H1 (cell line): Measurements from ENCODE around the gene ADCY3. TPM values are rescaled to one million over a fixed set of nuclear protein-coding genes. Genes with fewer than 3 reads are reported as not detected.

Source experiments
- CTCF ChIA-PET: fragments of 300-600 bp; sonication (Branson Sonifier 250); formaldehyde crosslinking; loops from one replicate; lab custom pipeline; 2021; ENCODE audit not compliant: partially characterized antibody; lab: Charles Lee
- POLR2A ChIA-PET: fragments of 300-600 bp; sonication (Branson Sonifier 250); formaldehyde crosslinking; loops from one replicate; lab custom pipeline; 2021; ENCODE audit warnings: inconsistent platforms; ENCODE audit not compliant: partially characterized antibody; lab: Charles Lee
- DNase-seq, 2 experiments: peaks; one replicate each; pipeline versions ENCODE4 v3.0.0 to v3.0.0-alpha.2; 2010 to 2022; ENCODE audit warnings: low spot score in 2 of 2, low read depth in 1 of 2, mixed read lengths in 1 of 2
- FAIRE-seq: peaks from 2 replicates; lab custom pipeline; 2011; peaks lifted over from hg19 to GRCh38; lab: Jason Lieb, UNC
- H2AFZ ChIP-seq: 2 replicates; pipeline ENCODE4 v1.8.1; 2012; ENCODE audit warnings: low read length, inconsistent platforms
- H2AK5ac ChIP-seq: 2 replicates; pipeline ENCODE4 v1.6.1; 2013; ENCODE audit warnings: low read depth, low read length
- H2BK120ac ChIP-seq: replicated peaks from 2 replicates; pipeline ENCODE3; 2013; ENCODE audit warnings: low read depth, low read length, inconsistent platforms
- H2BK12ac ChIP-seq: 2 replicates; pipeline ENCODE4 v1.6.1; 2013; ENCODE audit warnings: low read depth, low read length
- H2BK15ac ChIP-seq: 2 replicates; pipeline ENCODE4 v1.6.1; 2013; ENCODE audit warnings: low read length
- H2BK20ac ChIP-seq: 2 replicates; pipeline ENCODE4 v1.6.1; 2013; ENCODE audit warnings: low read length
- H2BK5ac ChIP-seq: 2 replicates; pipeline ENCODE4 v1.6.1; 2013; ENCODE audit warnings: low read depth, low read length
- H3K14ac ChIP-seq: 2 replicates; pipeline ENCODE4 v1.6.1; 2013; ENCODE audit warnings: inconsistent platforms; ENCODE audit not compliant: insufficient read length
- H3K18ac ChIP-seq: 2 replicates; pipeline ENCODE4 v1.6.1; 2013; ENCODE audit warnings: low read length; ENCODE audit errors: extremely low read depth
- H3K23ac ChIP-seq: 2 replicates; pipeline ENCODE4 v1.6.1; 2013; ENCODE audit warnings: inconsistent platforms; ENCODE audit not compliant: insufficient read length
- H3K23me2 ChIP-seq: 2 replicates; pipeline ENCODE4 v1.6.1; 2013; ENCODE audit warnings: low read depth, low read length
- H3K27ac ChIP-seq: 2 replicates; pipeline ENCODE4 v1.6.1; 2011; ENCODE audit warnings: low read depth, low read length, inconsistent platforms
- H3K27me3 ChIP-seq, 4 experiments: replicated peaks in 1 of 4; 1 replicate in 1 of 4; 2 replicates in 3 of 4; pipeline versions ENCODE4 v1.6.1 to v1.8.1; 2011 to 2013; ENCODE audit warnings: low read length in 3 of 4, mild to moderate bottlenecking in 3 of 4, inconsistent platforms in 2 of 4, mixed read lengths in 2 of 4, moderate library complexity in 1 of 4; ENCODE audit not compliant: control insufficient read depth in 3 of 4, insufficient read depth in 3 of 4; ENCODE audit errors: extremely low read depth in 1 of 4
- H3K36me3 ChIP-seq, 4 experiments: 2 replicates each; pipeline versions ENCODE4 v1.6.1 to v1.8.1; 2011 to 2013; ENCODE audit warnings: mild to moderate bottlenecking in 4 of 4, low read length in 3 of 4, moderate library complexity in 2 of 4, control low read depth in 1 of 4, inconsistent platforms in 1 of 4; ENCODE audit not compliant: insufficient read depth in 4 of 4, control insufficient read depth in 2 of 4
- H3K4ac ChIP-seq: replicated peaks from 2 replicates; pipeline ENCODE3; 2013; ENCODE audit warnings: low read length, low read depth, mixed read lengths, inconsistent platforms; ENCODE audit not compliant: insufficient read length
- H3K4me1 ChIP-seq, 4 experiments: replicated peaks in 1 of 4; 1 replicate in 1 of 4; 2 replicates in 3 of 4; pipeline versions ENCODE4 v1.6.1 to v1.8.1; 2011 to 2013; ENCODE audit warnings: low read length in 3 of 4, inconsistent platforms in 2 of 4, mixed read lengths in 1 of 4; ENCODE audit not compliant: insufficient read depth in 4 of 4, control insufficient read depth in 3 of 4
- H3K4me2 ChIP-seq, 2 experiments: 2 replicates each; pipeline versions ENCODE4 v1.6.1 to v1.8.1; 2011 to 2013; ENCODE audit warnings: low read depth in 2 of 2, low read length in 2 of 2, control low read depth in 1 of 2, inconsistent platforms in 1 of 2, mild to moderate bottlenecking in 1 of 2; ENCODE audit not compliant: insufficient read depth in 1 of 2
- H3K4me3 ChIP-seq, 4 experiments: fragments of 200-600, 300-600 bp in 1 of 4; sonication (generic), shearing (Covaris generic), sonication (Bioruptor Twin) in 1 of 4; 2 replicates each; pipeline versions ENCODE4 v1.5.1 to v1.8.1; 2011 to 2016; ENCODE audit warnings: low read length in 4 of 4, low read depth in 3 of 4, control low read depth in 2 of 4, inconsistent platforms in 2 of 4, mild to moderate bottlenecking in 2 of 4, mixed read lengths in 1 of 4, moderate library complexity in 1 of 4; ENCODE audit not compliant: insufficient read depth in 2 of 4; ENCODE audit errors: extremely low read depth in 1 of 4
- H3K56ac ChIP-seq: replicated peaks from 2 replicates; pipeline ENCODE3; 2013; ENCODE audit warnings: low read depth, mild to moderate bottlenecking, mixed read lengths, low read length, inconsistent platforms; ENCODE audit not compliant: insufficient read length
- H3K79me1 ChIP-seq: 2 replicates; pipeline ENCODE4 v1.6.1; 2013; ENCODE audit warnings: low read depth, low read length, control low read depth
- H3K79me2 ChIP-seq, 2 experiments: 2 replicates each; pipeline versions ENCODE4 v1.6.1 to v1.8.1; 2012 to 2013; ENCODE audit warnings: low read length in 2 of 2, mild to moderate bottlenecking in 2 of 2, inconsistent platforms in 1 of 2; ENCODE audit not compliant: insufficient read depth in 2 of 2, control insufficient read depth in 1 of 2
- H3K9ac ChIP-seq, 4 experiments: replicated peaks in 1 of 4; 1 replicate in 1 of 4; 2 replicates in 3 of 4; pipeline versions ENCODE4 v1.6.1 to v1.8.1; 2011 to 2013; ENCODE audit warnings: low read depth in 3 of 4, low read length in 3 of 4, control low read depth in 2 of 4, mild to moderate bottlenecking in 2 of 4, moderate library complexity in 2 of 4, inconsistent platforms in 1 of 4; ENCODE audit errors: extremely low read depth in 1 of 4
- H3K9me3 ChIP-seq, 2 experiments: 2 replicates each; pipeline versions ENCODE4 v1.6.1 to v1.8.1; 2012 to 2013; ENCODE audit warnings: mild to moderate bottlenecking in 2 of 2, moderate library complexity in 2 of 2, control low read depth in 1 of 2, inconsistent platforms in 1 of 2, low read depth in 1 of 2, low read length in 1 of 2, mixed read lengths in 1 of 2; ENCODE audit not compliant: insufficient read depth in 2 of 2
- H4K20me1 ChIP-seq, 2 experiments: replicated peaks in 1 of 2; 2 replicates each; pipeline versions ENCODE3 to v1.8.1; 2011 to 2013; ENCODE audit warnings: inconsistent platforms in 2 of 2, low read length in 2 of 2, mild to moderate bottlenecking in 1 of 2; ENCODE audit not compliant: insufficient read depth in 2 of 2, control insufficient read depth in 1 of 2
- H4K5ac ChIP-seq: 2 replicates; pipeline ENCODE4 v1.6.1; 2013; ENCODE audit warnings: low read length, low read depth, mixed read lengths, inconsistent platforms; ENCODE audit not compliant: insufficient read length
- H4K8ac ChIP-seq: 2 replicates; pipeline ENCODE4 v1.8.0; 2013; ENCODE audit warnings: mild to moderate bottlenecking, moderate library complexity, low read length, inconsistent platforms; ENCODE audit not compliant: insufficient read depth; ENCODE audit errors: extremely low read depth
- H4K91ac ChIP-seq: replicated peaks from 2 replicates; pipeline ENCODE3; 2013; ENCODE audit warnings: low read length, mixed read lengths, inconsistent platforms; ENCODE audit not compliant: insufficient read length
- BRCA1 ChIP-seq: IDR thresholded peaks from 2 replicates; pipeline ENCODE4 v1.6.1; 2012; ENCODE audit warnings: low read depth, low read length, improper control_type of control experiment
- EGR1 ChIP-seq: IDR thresholded peaks from 2 replicates; pipeline ENCODE4 v1.6.1; 2011; ENCODE audit warnings: low read depth, low read length, borderline replicate concordance
- HDAC2 ChIP-seq, 2 experiments: fragments of 300-600 bp in 1 of 2; sonication (generic) in 1 of 2; IDR thresholded peaks; 2 replicates each; pipeline ENCODE4 v1.6.1; 2011 to 2012; ENCODE audit warnings: low read depth in 2 of 2, low read length in 2 of 2, mild to moderate bottlenecking in 2 of 2, moderate library complexity in 2 of 2, borderline replicate concordance in 1 of 2, inconsistent platforms in 1 of 2
- KDM4A ChIP-seq: IDR thresholded peaks from one replicate; pipeline ENCODE4 v1.7.1; 2012; ENCODE audit warnings: low read depth, mild to moderate bottlenecking, moderate library complexity, low read length, inconsistent platforms; ENCODE audit not compliant: severe bottlenecking
- NRF1 ChIP-seq: IDR thresholded peaks from 2 replicates; pipeline ENCODE4 v1.6.1; 2011; ENCODE audit warnings: mild to moderate bottlenecking, low read depth, low read length, improper control_type of control experiment
- POLR2A ChIP-seq, 2 experiments: IDR thresholded peaks; 1 replicate in 1 of 2; 2 replicates in 1 of 2; pipeline ENCODE4 v1.6.1; 2011; ENCODE audit warnings: low read depth in 2 of 2, low read length in 2 of 2, mild to moderate bottlenecking in 2 of 2; ENCODE audit errors: control extremely low read depth in 1 of 2
- POLR2AphosphoS5 ChIP-seq: IDR thresholded peaks from 2 replicates; pipeline ENCODE4 v1.6.1; 2011; ENCODE audit warnings: low read depth, low read length
- POU5F1 ChIP-seq: IDR thresholded peaks from 2 replicates; pipeline ENCODE4 v1.6.1; 2011; ENCODE audit warnings: low read depth, mild to moderate bottlenecking, low read length, moderate library complexity
- RFX5 ChIP-seq: IDR thresholded peaks from 2 replicates; pipeline ENCODE4 v1.6.1; 2011; ENCODE audit warnings: low read depth, low read length, improper control_type of control experiment, borderline replicate concordance
- RNF2 ChIP-seq: fragments of 200-900, 300-1000 bp; sonication (generic); IDR thresholded peaks from 2 replicates; pipeline ENCODE4 v1.7.1; 2016; ENCODE audit warnings: borderline replicate concordance, low read depth, mild to moderate bottlenecking, antibody characterized with exemption, low read length; ENCODE audit not compliant: poor library complexity, severe bottlenecking; ENCODE audit errors: missing control alignments
- RXRA ChIP-seq: IDR thresholded peaks from 2 replicates; pipeline ENCODE4 v1.6.1; 2011; ENCODE audit warnings: low read depth, mild to moderate bottlenecking, low read length, moderate library complexity; ENCODE audit not compliant: insufficient read depth
- WGBS, 2 experiments: shearing (Covaris generic) in 1 of 2; methylation state at CpG; one replicate each; pipeline versions ENCODE4 v1.1.6 to v1.1.7; 2013 to 2015; ENCODE audit warnings: low lambda C conversion rate in 2 of 2, mixed read lengths in 2 of 2, inconsistent platforms in 1 of 2, low coverage in 1 of 2, missing lambda C conversion rate in 1 of 2; ENCODE audit not compliant: insufficient replicate concordance in 2 of 2, insufficient coverage in 1 of 2, insufficient read length in 1 of 2; ENCODE audit errors: extremely low coverage in 1 of 2, missing lambda C conversion rate in 1 of 2; 5-methylcytosine and 5-hydroxymethylcytosine counted together
- polyA plus RNA-seq, 7 experiments: library from polyadenylated mRNA; depleted of rRNA in 3 of 7; stranded (reverse) in 5 of 7; unstranded in 2 of 7; fragments of >200 nt in 5 of 7; fragments of 200-250 nt in 2 of 7; gene quantifications; 1 replicate in 5 of 7; 2 replicates in 1 of 7; 4 replicates in 1 of 7; pipeline versions ENCODE4 v1.2.1 to v1.2.3, GENCODE V29; 2011 to 2013; ENCODE audit warnings: missing spikeins in 2 of 7, mixed read lengths in 2 of 7
- total RNA-seq: library from RNA; stranded (reverse); fragmentation: NEBNext Ultra II Directional; extraction: Animal tissue kit (Norgen Biotek cat#: 25700); gene quantifications from 2 replicates; pipeline ENCODE4 v1.2.1, GENCODE V29; 2021

ADCY3 gene
- total and polyA plus RNA-seq, 2 of the 8 experiments (the other 6 are each of a cell fraction or from before 2014, with no cell fraction given), result 45.1 to 52.9 TPM

- H2BK5ac ChIP-seq, result no peak overlapping the region
- H3K23me2 ChIP-seq, result no peaks in the 10 kb centered on the region; the same call in 1 of the 2 replicates
- H3K4me3 ChIP-seq, result no peak overlapping the region
- H4K91ac ChIP-seq, result no peak overlapping the region
- FAIRE-seq (no peak), DNase-seq (no peak)
- H3K36me3 ChIP-seq, result no peaks in the 10 kb centered on the region
- H2BK12ac ChIP-seq, result no peak overlapping the region
- H3K27me3 ChIP-seq, result no peaks in the 10 kb centered on the region
- 85% methylated on average over 5 of the region's 5 CpGs; no CpG with 5 or more reads in 1 of the 2 experiments for WGBS, 2 experiments
- no peak overlapping the region for H3K56ac ChIP-seq
- H3K18ac ChIP-seq, result no peak overlapping the region
- CTCF ChIA-PET, result no interaction called here
- no peak overlapping the region for H3K9ac ChIP-seq
- peaks cover 0 to 8% (median under 1%) of the 10 kb centered on the region in 4 experiments; a peak in 2 of 7 replicates for H3K4me1 ChIP-seq
- no peak overlapping the region for H3K4ac ChIP-seq
- H3K14ac ChIP-seq, result no peak overlapping the region
- no peak overlapping the region for H2BK120ac ChIP-seq
- POLR2A ChIA-PET, result interaction anchor here (0.9 kb wide), 1 partner anchor 335 kb away, joined by 3 read pairs; no protein-coding TSS in a partner anchor
- no peak overlapping the region for H2BK15ac ChIP-seq
- no peak overlapping the region for H2AK5ac ChIP-seq
- peaks cover 0 to 2% of the 10 kb centered on the region in 2 experiments for H4K20me1 ChIP-seq
- no peak overlapping the region for H4K5ac ChIP-seq
- no peak overlapping the region for H3K23ac ChIP-seq
- no peak overlapping the region for H2AFZ ChIP-seq
- H2BK20ac ChIP-seq, result no peak overlapping the region
- H4K8ac ChIP-seq, result no peak overlapping the region
- no peaks in the 10 kb centered on the region for H3K79me2 ChIP-seq
- no peak overlapping the region for H3K4me2 ChIP-seq
- H3K79me1 ChIP-seq, result no peaks in the 10 kb centered on the region; the same call in 1 of the 2 replicates
- no peak for TF ChIP-seq RFX5
- TF ChIP-seq HDAC2 (IDR thresholded peaks at IDR 0.05; ENCODE audit: borderline replicate concordance in 1 of 2, low read depth in 2 of 2, low read length in 2 of 2), result no peak
- TF ChIP-seq RXRA, result no peak
- no peak for TF ChIP-seq POLR2A (IDR thresholded peaks at IDR 0.05; ENCODE audit: control extremely low read depth in 1 of 2, low read depth in 2 of 2, low read length in 2 of 2)
- no peak for TF ChIP-seq EGR1
- no peak for TF ChIP-seq POU5F1
- TF ChIP-seq BRCA1, result no peak
- no peak for TF ChIP-seq POLR2AphosphoS5
- no peak for TF ChIP-seq KDM4A
- TF ChIP-seq RNF2, result no peak
- no peak for TF ChIP-seq NRF1
- H3K9me3 ChIP-seq, result no peaks in the 10 kb centered on the region
- H3K27ac ChIP-seq, result no peak overlapping the region
Measured at GRCh38 chr2:24870440-24870839, 49.6 kb downstream of the ADCY3 start.
